Stimulated activated CD4-positive, alpha-beta T cell treated with anti-CD3 and anti-CD28 coated beads, Interleukin-4, amount 100 ng/mL, for 48 hours (primary cell): ENCODE data around the gene CLIP1.

Experiments used
- DNase-seq, 2 donors: peaks; one replicate each; pipeline ENCODE4 v3.0.0-alpha.2; 2020; ENCODE audit warnings: low read depth in 2 of 2

CLIP1 gene

GRCh38 chr12:122355706-122356105 is 66.8 kb downstream of the CLIP1 start:
- DNase-seq = no peak

GRCh38 chr12:122354958-122355641 is 67.4 kb downstream of the CLIP1 start:
- no peak for DNase-seq

DNA sequence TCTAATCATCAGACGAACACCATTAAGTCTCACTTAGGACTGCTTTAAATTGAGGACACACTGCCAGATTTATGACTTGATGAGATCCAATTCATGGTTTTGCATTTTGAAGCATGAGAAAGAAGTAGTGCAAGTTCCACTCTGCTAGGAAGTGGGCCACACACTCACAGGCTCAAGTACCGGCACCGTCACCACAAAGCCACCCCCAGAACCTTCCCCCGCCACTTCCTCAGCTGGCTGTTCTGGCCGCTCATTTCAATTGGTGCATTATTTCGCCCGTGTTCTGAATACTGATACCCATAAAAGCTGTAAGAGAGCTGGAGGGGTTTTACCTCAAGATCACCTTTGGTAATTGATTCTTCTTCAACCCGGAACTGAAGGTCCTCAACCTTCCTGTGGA is 70.1 kb downstream of the CLIP1 start:
- no peak for DNase-seq

DNA sequence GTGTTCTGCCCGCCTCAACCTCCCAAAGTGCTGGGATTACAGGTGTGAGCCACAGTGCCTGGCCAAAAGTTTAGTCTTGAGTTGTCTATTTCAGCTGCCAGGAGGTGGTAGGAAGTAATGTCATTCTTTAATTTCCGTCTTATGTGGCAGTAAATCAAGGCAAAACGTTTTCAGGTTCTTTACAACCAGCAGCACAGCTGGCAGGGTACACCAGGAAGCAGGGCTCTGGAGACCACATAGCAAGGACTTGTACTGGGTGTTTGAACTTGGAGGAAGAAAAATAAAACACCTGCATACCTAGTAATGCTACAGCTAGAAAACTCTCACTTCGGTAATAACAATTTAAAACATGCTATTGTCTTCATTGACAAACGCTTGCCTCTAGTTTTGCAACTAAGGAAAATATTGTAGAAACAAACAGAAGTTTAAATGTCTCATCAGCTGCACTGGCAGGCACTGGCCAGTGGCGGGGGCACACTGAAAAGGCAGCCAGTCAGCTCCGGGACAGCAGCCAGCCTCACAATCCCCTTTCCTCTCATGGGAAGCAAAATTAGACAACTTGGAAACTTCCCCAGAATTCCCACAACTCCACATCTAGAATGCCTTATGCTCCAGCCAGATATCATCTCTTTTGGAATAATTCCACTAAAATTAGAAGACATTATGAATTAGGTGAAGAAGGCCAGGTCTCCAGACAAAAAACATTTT is 72.2 kb downstream of the CLIP1 start:
- no peak for DNase-seq

GRCh38 chr12:122349078-122349477 is 73.4 kb downstream of the CLIP1 start:
- no peak for DNase-seq

GRCh38 chr12:122348505-122348904 is 74.0 kb downstream of the CLIP1 start:
- no peak for DNase-seq

DNA sequence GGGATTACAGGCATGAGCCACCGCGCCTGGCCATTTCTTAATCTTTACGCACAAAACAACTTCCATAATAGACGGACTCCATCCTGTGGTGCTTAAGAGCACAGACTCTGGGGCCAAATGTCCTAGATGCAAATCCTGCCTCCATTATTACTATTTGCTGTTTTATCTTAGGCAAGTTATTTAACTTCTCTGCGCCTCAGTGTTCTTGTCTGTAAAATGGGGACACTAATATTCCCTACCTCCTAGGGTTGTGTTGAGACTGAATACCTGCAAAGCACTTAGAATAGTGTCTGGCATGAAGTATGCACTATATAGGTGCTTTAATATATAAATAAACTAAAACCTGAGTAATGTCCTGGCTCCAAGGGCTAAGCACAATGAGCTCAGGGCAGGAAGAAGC is 76.4 kb downstream of the CLIP1 start:
- no peak for DNase-seq

- DNase-seq = no peak
Measured at GRCh38 chr12:122345042-122345441, 77.4 kb downstream of the CLIP1 start.

- peak; percentile 22 to 35 for DNase-seq
Measured at GRCh38 chr12:122336015-122336946, 86.2 kb downstream of the CLIP1 start.

DNA sequence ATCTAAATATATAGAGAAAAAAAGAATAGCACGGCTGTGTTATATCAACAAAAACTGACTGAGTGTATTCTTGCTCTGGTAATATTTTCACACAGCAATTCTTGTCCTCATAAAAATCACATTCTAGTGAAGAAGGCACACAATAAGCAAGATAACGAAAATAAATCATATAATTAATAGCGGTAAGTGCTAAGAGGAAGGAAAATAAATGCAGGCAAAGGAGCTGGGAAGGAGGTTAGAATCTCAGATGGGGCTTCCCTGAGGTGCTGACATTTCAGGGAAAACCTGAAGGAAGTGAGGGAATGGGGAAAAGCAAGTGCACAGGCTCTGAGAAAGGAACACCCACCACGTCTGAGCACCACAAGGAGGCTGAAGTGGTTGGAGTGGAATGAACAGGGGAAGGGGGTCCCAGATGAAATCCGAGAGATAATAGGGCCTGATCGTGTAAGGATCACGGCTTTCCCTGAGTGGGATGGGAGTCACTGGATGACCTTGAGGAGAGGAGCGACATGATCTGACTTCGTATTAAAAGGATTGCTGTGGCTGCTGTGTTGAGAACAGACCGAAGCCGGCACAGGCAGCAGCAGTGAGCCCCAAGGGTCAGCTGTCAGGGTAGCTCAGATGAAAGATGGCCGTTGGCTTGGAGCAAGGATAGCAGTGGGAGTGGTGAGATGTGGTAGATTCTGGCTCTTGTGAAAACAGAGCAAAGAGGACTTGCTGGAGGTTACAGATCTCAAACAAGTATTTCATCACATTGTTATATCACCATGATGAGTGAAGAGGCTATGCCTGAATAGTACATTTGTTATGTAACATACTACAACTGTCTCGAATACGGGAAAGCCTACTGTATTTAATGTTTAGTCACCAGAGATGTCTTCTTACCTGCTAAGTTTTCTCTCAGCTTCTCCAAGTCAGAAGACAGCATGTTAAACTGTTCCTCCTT is 89.1 kb downstream of the CLIP1 start:
- DNase-seq = no peak

GRCh38 chr12:122327494-122328385 is 94.7 kb downstream of the CLIP1 start:
- DNase-seq = no peak

- no peak for DNase-seq
Measured at GRCh38 chr12:122327014-122327413, 95.5 kb downstream of the CLIP1 start.

GRCh38 chr12:122326586-122326985 is 95.9 kb downstream of the CLIP1 start:
- DNase-seq = no peak

- DNase-seq = no peak
Measured at GRCh38 chr12:122323311-122324019, 99.0 kb downstream of the CLIP1 start.

DNA sequence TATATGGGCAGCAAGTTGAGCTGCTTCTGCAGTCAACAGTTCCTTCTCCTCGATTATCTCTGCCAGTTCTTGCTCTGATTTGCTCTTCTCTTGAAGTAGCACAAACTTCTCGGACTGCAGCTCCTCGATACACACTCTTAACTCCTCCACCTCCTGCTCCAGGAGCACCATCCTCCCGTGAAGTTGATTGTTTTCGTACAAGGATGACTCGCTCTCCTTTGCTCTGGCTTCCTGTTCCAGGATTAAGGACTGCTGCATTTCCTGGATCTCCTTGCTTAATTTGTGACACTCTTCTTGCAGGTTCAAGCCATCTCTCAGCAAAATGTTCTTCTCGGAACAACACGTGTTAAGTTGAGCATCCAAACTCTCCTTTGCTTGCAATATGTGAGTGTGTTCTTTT is 100.0 kb downstream of the CLIP1 start:
- DNase-seq = no peak

- DNase-seq = no peak
Measured at GRCh38 chr12:122318607-122319605, 103.6 kb downstream of the CLIP1 start.

DNA sequence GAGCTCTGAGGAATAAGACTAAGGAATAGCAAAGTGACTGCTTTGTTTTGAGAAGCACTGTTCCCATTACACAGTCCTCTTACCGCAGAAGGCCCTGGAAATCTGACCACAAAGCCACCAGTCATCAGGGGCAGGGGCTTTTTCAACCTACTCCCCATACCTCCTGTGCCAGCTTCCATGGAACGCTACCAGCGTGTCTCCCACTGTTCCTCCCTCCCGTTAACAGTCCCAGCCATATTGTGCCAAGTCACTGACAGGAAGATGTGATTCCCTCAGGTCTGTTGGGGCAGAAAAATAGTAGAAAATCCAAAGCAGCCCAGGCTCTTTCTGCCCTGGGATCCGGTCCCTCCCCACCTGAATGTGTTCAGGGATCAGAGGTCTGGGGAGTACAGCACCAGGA is 109.5 kb downstream of the CLIP1 start:
- DNase-seq = no peak

DNA sequence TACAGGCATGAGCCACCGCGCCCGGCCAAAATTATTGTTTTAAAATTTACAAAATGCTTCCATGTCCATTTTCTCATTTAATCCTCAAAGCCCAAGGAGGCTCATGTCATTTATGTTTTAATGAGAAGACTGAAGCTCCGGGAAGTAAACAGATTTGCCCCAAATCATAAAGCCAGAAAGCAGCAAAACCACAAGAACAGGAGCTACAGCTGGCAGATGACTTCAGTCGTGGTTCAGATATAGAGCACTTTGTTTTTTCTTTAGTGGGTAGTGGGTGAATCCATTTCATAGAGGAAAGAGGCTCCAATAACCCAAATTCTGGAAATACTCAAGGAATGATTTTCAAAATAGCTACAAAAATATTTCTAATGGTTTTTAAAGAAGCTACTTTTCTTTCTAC is 110.8 kb downstream of the CLIP1 start:
- no peak for DNase-seq
